MM.1S (cell line): ENCODE data around the gene PSMA7.

Experiments used
- DNase-seq: peaks from one replicate; pipeline ENCODE4 v3.0.0-alpha.2; 2015
- H2AFZ ChIP-seq: fragments of 300-600 bp; sonication (generic); 2 replicates; pipeline ENCODE4 v1.6.0; 2016; ENCODE audit warnings: antibody characterized with exemption, low read length
- H3F3A ChIP-seq: fragments of 300-600 bp; sonication (generic); 2 replicates; pipeline ENCODE4 v1.6.1; 2016; ENCODE audit warnings: mild to moderate bottlenecking, antibody characterized with exemption, low read length, moderate library complexity, mixed read lengths; ENCODE audit not compliant: insufficient read depth
- H3K27ac ChIP-seq: fragments of 300-600 bp; sonication (generic); 2 replicates; pipeline ENCODE4 v1.5.1; 2016; ENCODE audit warnings: mild to moderate bottlenecking, low read length
- H3K27me3 ChIP-seq: fragments of 300-600 bp; sonication (generic); replicated peaks from 2 replicates; pipeline ENCODE4 v1.6.0; 2016; ENCODE audit warnings: low read length; ENCODE audit not compliant: insufficient read depth
- H3K36me3 ChIP-seq: fragments of 300-600 bp; sonication (generic); replicated peaks from 2 replicates; pipeline ENCODE4 v1.6.1; 2016; ENCODE audit warnings: mild to moderate bottlenecking, low read length, mixed read lengths; ENCODE audit not compliant: insufficient read depth
- H3K4me1 ChIP-seq: fragments of 300-600 bp; sonication (generic); 2 replicates; pipeline ENCODE4 v1.6.1; 2016; ENCODE audit warnings: low read length, mixed read lengths
- H3K4me2 ChIP-seq: fragments of 300-600 bp; sonication (generic); 2 replicates; pipeline ENCODE4 v1.6.0; 2016; ENCODE audit warnings: low read depth, low read length
- H3K4me3 ChIP-seq: fragments of 300-600 bp; sonication (generic); 2 replicates; pipeline ENCODE4 v1.5.1; 2016; ENCODE audit warnings: low read length, mixed read lengths
- H3K79me2 ChIP-seq: fragments of 300-600 bp; sonication (generic); 2 replicates; pipeline ENCODE4 v1.6.1; 2016; ENCODE audit warnings: mixed run types, low read length, mixed read lengths
- H3K9ac ChIP-seq: fragments of 300-600 bp; sonication (generic); 2 replicates; pipeline ENCODE4 v1.6.1; 2016; ENCODE audit warnings: low read length, mixed read lengths
- H3K9me2 ChIP-seq: fragments of 300-600 bp; sonication (generic); replicated peaks from 2 replicates; pipeline ENCODE4 v1.6.1; 2016; ENCODE audit warnings: mild to moderate bottlenecking, low read length, mixed read lengths; ENCODE audit not compliant: insufficient read depth
- H3K9me3 ChIP-seq: fragments of 300-600 bp; sonication (generic); replicated peaks from 2 replicates; pipeline ENCODE4 v1.6.1; 2016; ENCODE audit warnings: mild to moderate bottlenecking, low read length, mixed read lengths; ENCODE audit not compliant: insufficient read depth
- H4K20me1 ChIP-seq: fragments of 300-600 bp; sonication (generic); 2 replicates; pipeline ENCODE4 v1.6.1; 2016; ENCODE audit warnings: mild to moderate bottlenecking, low read length, moderate library complexity, mixed read lengths; ENCODE audit not compliant: insufficient read depth
- CTCF ChIP-seq: fragments of 300-600 bp; sonication (generic); IDR thresholded peaks from 2 replicates; pipeline ENCODE4 v1.5.1; 2016; ENCODE audit warnings: antibody characterized with exemption, low read length, mixed read lengths
- EZH2 ChIP-seq: fragments of 300-600 bp; sonication (generic); optimal IDR thresholded peaks from 2 replicates; pipeline ENCODE3; 2017; ENCODE audit warnings: low read depth, mild to moderate bottlenecking, antibody characterized with exemption, low read length, mixed read lengths
- EZH2phosphoT487 ChIP-seq: fragments of 300-600 bp; sonication (generic); IDR thresholded peaks from 2 replicates; pipeline ENCODE4 v1.6.1; 2018; ENCODE audit warnings: antibody characterized with exemption, low read length

PSMA7 gene

GRCh38 chr20:62160876-62161275 lies 17.7 kb upstream of the PSMA7 start:
- H3K4me3 ChIP-seq = no peak overlapping the region
- TF ChIP-seq CTCF (no peak), EZH2phosphoT487 (no peak), EZH2 (no peak)
- no peaks in the 10 kb centered on the region for H3K36me3 ChIP-seq
- H4K20me1 ChIP-seq = no peaks in the 10 kb centered on the region
- H3K9ac ChIP-seq = no peak overlapping the region
- H3F3A ChIP-seq = no peaks in the 10 kb centered on the region
- DNase-seq = no peak
- H3K9me2 ChIP-seq = no peaks in the 10 kb centered on the region
- H3K4me2 ChIP-seq = no peak overlapping the region
- H3K79me2 ChIP-seq = peaks cover 28% of the 10 kb centered on the region
- H3K27ac ChIP-seq = no peak overlapping the region
- no peaks in the 10 kb centered on the region for H3K9me3 ChIP-seq
- no peaks in the 10 kb centered on the region for H3K27me3 ChIP-seq
- no peak overlapping the region for H2AFZ ChIP-seq
- H3K4me1 ChIP-seq = no peaks in the 10 kb centered on the region

- Histone ChIP-seq H3K4me1 (no peaks in the 10 kb centered on the region), H3F3A (no peaks in the 10 kb centered on the region), H3K9me3 (no peaks in the 10 kb centered on the region), H3K36me3 (no peaks in the 10 kb centered on the region), H3K9ac (no peak overlapping the region), H4K20me1 (no peaks in the 10 kb centered on the region), H2AFZ (no peak overlapping the region), H3K27ac (no peak overlapping the region), H3K79me2 (peaks cover 31% of the 10 kb centered on the region), H3K4me3 (no peak overlapping the region), H3K4me2 (no peak overlapping the region), H3K9me2 (no peaks in the 10 kb centered on the region), H3K27me3 (no peaks in the 10 kb centered on the region)
- TF ChIP-seq EZH2 = no peak
- no peak for TF ChIP-seq CTCF
- TF ChIP-seq EZH2phosphoT487 = no peak
- no peak for DNase-seq
These were observed 17.1 kb upstream of the PSMA7 start for GRCh38 chr20:62160253-62160652.

GRCh38 chr20:62159839-62160238 lies 16.6 kb upstream of the PSMA7 start:
- H3K27me3 ChIP-seq = no peaks in the 10 kb centered on the region
- DNase-seq = no peak
- H3K79me2 ChIP-seq = peaks cover 32% of the 10 kb centered on the region
- H3K9me2 ChIP-seq = no peaks in the 10 kb centered on the region
- H2AFZ ChIP-seq = no peak overlapping the region
- no peak overlapping the region for H3K27ac ChIP-seq
- H3K4me2 ChIP-seq = no peak overlapping the region
- no peaks in the 10 kb centered on the region for H3K9me3 ChIP-seq
- H3K9ac ChIP-seq = no peak overlapping the region
- H3K36me3 ChIP-seq = no peaks in the 10 kb centered on the region
- H4K20me1 ChIP-seq = no peaks in the 10 kb centered on the region
- no peak overlapping the region for H3K4me3 ChIP-seq
- no peaks in the 10 kb centered on the region for H3K4me1 ChIP-seq
- TF ChIP-seq CTCF = no peak
- no peak for TF ChIP-seq EZH2phosphoT487
- TF ChIP-seq EZH2 = no peak
- H3F3A ChIP-seq = no peaks in the 10 kb centered on the region
